IMR-90 (cell line): ENCODE results near the gene TEX2. TPM values are rescaled to one million over a fixed set of nuclear protein-coding genes. Genes with fewer than 3 reads are reported as not detected.

Source experiments
- ATAC-seq: fragments of 200-7000 bp; cut with Tn5 transposase; 2 replicates; pipeline ENCODE4 v1.9.1; 2020; ENCODE audit warnings: low read depth, mild to moderate bottlenecking, moderate library complexity
- BruUV-seq: library from RNA; stranded (reverse); fragments of 400-500 nt; replicated peaks from 2 replicates; lab custom pipeline; 2021; lab: Mats Ljungman, UMichigan
- CTCF ChIA-PET: fragments of 300-600 bp; formaldehyde crosslinking; extraction: SDS; loops from one replicate; lab custom pipeline; 2021; ENCODE audit warnings: antibody characterized with exemption; lab: Yijun Ruan, JAX
- POLR2A ChIA-PET: fragments of 300-600 bp; sonication (Branson Sonifier 250); formaldehyde crosslinking; loops from one replicate; lab custom pipeline; 2022; ENCODE audit warnings: antibody characterized with exemption; ENCODE audit not compliant: unreplicated experiment; lab: Charles Lee
- DNase-seq: peaks from one replicate; pipeline ENCODE4 v3.0.0; 2013
- H2AFZ ChIP-seq: replicated peaks from 2 replicates; pipeline ENCODE3; 2013; ENCODE audit warnings: low read length, mild to moderate bottlenecking; ENCODE audit not compliant: poor library complexity
- H2AK5ac ChIP-seq: 2 replicates; pipeline ENCODE4 v1.6.1; 2013; ENCODE audit warnings: low read depth, low read length, inconsistent platforms
- H2AK9ac ChIP-seq: replicated peaks from 2 replicates; pipeline ENCODE3; 2013; ENCODE audit warnings: mild to moderate bottlenecking, low read depth, low read length, moderate library complexity; ENCODE audit not compliant: poor library complexity
- H2BK120ac ChIP-seq: 2 replicates; pipeline ENCODE4 v1.6.1; 2013; ENCODE audit warnings: low read depth, low read length, inconsistent platforms
- H2BK15ac ChIP-seq: 3 replicates; pipeline ENCODE4 v1.6.1; 2013; ENCODE audit warnings: low read depth, low read length, inconsistent platforms
- H2BK20ac ChIP-seq: 2 replicates; pipeline ENCODE4 v1.6.1; 2013; ENCODE audit warnings: low read depth, mild to moderate bottlenecking, inconsistent platforms, low read length, moderate library complexity
- H2BK5ac ChIP-seq: 2 replicates; pipeline ENCODE4 v1.6.1; 2013; ENCODE audit warnings: mild to moderate bottlenecking, low read depth, low read length, inconsistent platforms; ENCODE audit not compliant: poor library complexity, severe bottlenecking
- H3K14ac ChIP-seq: replicated peaks from 2 replicates; pipeline ENCODE4 v1.6.1; 2013; ENCODE audit warnings: low read depth, low read length, inconsistent platforms
- H3K18ac ChIP-seq: 2 replicates; pipeline ENCODE4 v1.6.1; 2013; ENCODE audit warnings: low read depth, low read length, control low read depth
- H3K23ac ChIP-seq: 2 replicates; pipeline ENCODE4 v1.6.1; 2013; ENCODE audit warnings: low read depth, low read length, inconsistent platforms
- H3K27ac ChIP-seq: 2 replicates; pipeline ENCODE4 v1.5.1; 2013; ENCODE audit warnings: mild to moderate bottlenecking, control low read depth, low read length; ENCODE audit not compliant: insufficient read depth
- H3K27me3 ChIP-seq: 2 replicates; pipeline ENCODE4 v1.6.1; 2013; ENCODE audit warnings: low read length; ENCODE audit not compliant: control insufficient read depth, insufficient read depth
- H3K36me3 ChIP-seq: 2 replicates; pipeline ENCODE4 v1.6.1; 2013; ENCODE audit warnings: low read length, mixed read lengths; ENCODE audit not compliant: control insufficient read depth, insufficient read depth
- H3K4ac ChIP-seq: 2 replicates; pipeline ENCODE4 v1.6.1; 2013; ENCODE audit warnings: low read depth, low read length, inconsistent platforms
- H3K4me1 ChIP-seq: 2 replicates; pipeline ENCODE4 v1.6.1; 2013; ENCODE audit warnings: low read length, mixed read lengths; ENCODE audit not compliant: control insufficient read depth, insufficient read depth
- H3K4me2 ChIP-seq: 2 replicates; pipeline ENCODE4 v1.6.1; 2013; ENCODE audit warnings: low read depth, mild to moderate bottlenecking, control low read depth, low read length, moderate library complexity
- H3K4me3 ChIP-seq: 2 replicates; pipeline ENCODE4 v1.5.1; 2013; ENCODE audit warnings: low read depth, mild to moderate bottlenecking, control low read depth, low read length, moderate library complexity; ENCODE audit not compliant: insufficient read depth
- H3K56ac ChIP-seq: 2 replicates; pipeline ENCODE4 v1.6.1; 2013; ENCODE audit warnings: low read length, inconsistent platforms; ENCODE audit not compliant: insufficient read depth; ENCODE audit errors: extremely low read depth
- H3K79me1 ChIP-seq, 2 experiments: 2 replicates each; pipeline ENCODE4 v1.6.1; 2013; ENCODE audit warnings: low read length in 2 of 2, inconsistent platforms in 1 of 2, low read depth in 1 of 2
- H3K9ac ChIP-seq: 2 replicates; pipeline ENCODE4 v1.6.1; 2013; ENCODE audit warnings: low read depth, low read length, control low read depth
- H3K9me1 ChIP-seq: 2 replicates; pipeline ENCODE4 v1.6.1; 2013; ENCODE audit warnings: low read length, inconsistent platforms; ENCODE audit not compliant: insufficient read depth
- H3K9me3 ChIP-seq: 2 replicates; pipeline ENCODE4 v1.6.1; 2013; ENCODE audit warnings: low read length; ENCODE audit not compliant: control insufficient read depth, insufficient read depth
- H4K20me1 ChIP-seq: 2 replicates; pipeline ENCODE4 v1.6.1; 2013; ENCODE audit warnings: low read length, inconsistent platforms; ENCODE audit not compliant: insufficient read depth
- H4K5ac ChIP-seq: 2 replicates; pipeline ENCODE4 v1.6.1; 2013; ENCODE audit warnings: mild to moderate bottlenecking, low read depth, low read length, control low read depth
- H4K8ac ChIP-seq, 2 experiments: 2 replicates each; pipeline ENCODE4 v1.6.1; 2013; ENCODE audit warnings: low read depth in 2 of 2, low read length in 2 of 2, control low read depth in 1 of 2, inconsistent platforms in 1 of 2
- H4K91ac ChIP-seq: 2 replicates; pipeline ENCODE4 v1.6.1; 2013; ENCODE audit warnings: low read depth, low read length, inconsistent platforms; ENCODE audit not compliant: insufficient read depth
- BHLHE40 ChIP-seq: fragments of 150-350 bp; IDR thresholded peaks from 2 replicates; pipeline ENCODE4 v1.6.1; 2016; ENCODE audit warnings: mild to moderate bottlenecking, low read depth, low read length
- CHD1 ChIP-seq: IDR thresholded peaks from 2 replicates; pipeline ENCODE4 v1.6.1; 2012; ENCODE audit warnings: low read depth, low read length, improper control_type of control experiment
- FOS ChIP-seq: fragments of 150-350 bp; IDR thresholded peaks from 2 replicates; pipeline ENCODE4 v1.6.1; 2016; ENCODE audit warnings: low read depth, low read length
- MXI1 ChIP-seq: IDR thresholded peaks from 2 replicates; pipeline ENCODE4 v1.6.1; 2012; ENCODE audit warnings: low read depth, mild to moderate bottlenecking, low read length, moderate library complexity, borderline replicate concordance
- POLR2A ChIP-seq: IDR thresholded peaks from 2 replicates; pipeline ENCODE4 v1.6.1; 2012; ENCODE audit warnings: mild to moderate bottlenecking, low read depth, low read length
- SMC3 ChIP-seq: fragments of 150-350 bp; IDR thresholded peaks from 2 replicates; pipeline ENCODE4 v1.6.1; 2016; ENCODE audit warnings: low read depth, mild to moderate bottlenecking, antibody characterized with exemption, low read length, moderate library complexity
- WGBS, 2 experiments: methylation state at CpG; one replicate each; pipeline versions ENCODE4 v1.1.5 to v1.1.7; 2013; ENCODE audit warnings: missing lambda C conversion rate in 2 of 2; ENCODE audit not compliant: insufficient read length in 1 of 2; ENCODE audit errors: extremely low coverage in 2 of 2; 5-methylcytosine and 5-hydroxymethylcytosine counted together
- dilution Hi-C: fragments of 300-500 bp; cut with HindIII; formaldehyde crosslinking; loops from one replicate; pipeline ENCODE4 v1.14.3; 2018; ENCODE audit warnings: low sequenced_read_pairs; ENCODE audit not compliant: unreplicated experiment
- in situ Hi-C: fragments of 300-500 bp; cut with MboI; formaldehyde crosslinking; loops from 3 replicates; pipeline ENCODE4 v1.14.3; 2019; ENCODE audit warnings: low sequenced_read_pairs, inconsistent platforms, mixed read lengths
- intact Hi-C: fragments of 100-400 bp; cut with micrococcal nuclease; formaldehyde crosslinking; loops from 2 replicates; pipeline ENCODE4 v1.10.0; 2022
- polyA plus RNA-seq, 3 experiments: library from polyadenylated mRNA; depleted of rRNA; stranded (reverse); fragments of >200 nt; gene quantifications; 2 replicates each; pipeline ENCODE4 v1.2.3, GENCODE V29; 2012; ENCODE audit warnings: low replicate concordance in 1 of 3
- total RNA-seq: library from RNA; depleted of rRNA; stranded (reverse); fragments of >200 nt; gene quantifications from 2 replicates; pipeline ENCODE4 v1.2.3, GENCODE V29; 2012

The TEX2 gene
- total and polyA plus RNA-seq, 2 of the 4 experiments (the other 2 are of a cell fraction) = 18.2 to 21.9 TPM

DNA sequence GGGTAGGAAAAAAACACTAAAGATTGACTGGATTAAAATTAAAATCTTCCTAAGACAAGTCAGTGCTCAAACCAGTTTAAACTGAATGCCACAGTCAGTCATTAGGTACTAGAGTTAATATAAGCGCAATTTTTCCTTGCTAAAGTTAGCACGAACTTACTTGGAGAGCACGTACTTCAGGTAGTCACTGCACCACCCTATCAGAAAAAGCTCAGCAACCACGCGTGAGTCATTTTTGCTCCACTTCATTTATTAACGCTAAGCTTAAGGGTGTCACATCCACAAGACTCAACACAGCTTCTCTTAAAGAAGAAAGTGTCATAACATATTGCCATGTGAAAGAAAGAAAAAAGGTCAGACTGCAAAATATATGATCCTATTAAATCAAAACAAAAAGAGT is 53.1 kb downstream of the TEX2 start:
- ATAC-seq = no peak
- no peak overlapping the region for H3K27ac ChIP-seq
- H2BK20ac ChIP-seq = no peak overlapping the region
- H2BK120ac ChIP-seq = no peak overlapping the region
- H3K4me3 ChIP-seq = no peak overlapping the region
- no peak overlapping the region for H4K8ac ChIP-seq
- H3K9me1 ChIP-seq = peaks cover 14% of the 10 kb centered on the region
- H4K91ac ChIP-seq = no peak overlapping the region
- H3K18ac ChIP-seq = no peak overlapping the region
- no peaks in the 10 kb centered on the region for H3K9me3 ChIP-seq
- H3K9ac ChIP-seq = no peak overlapping the region
- no peak overlapping the region for H3K4ac ChIP-seq
- intact Hi-C loops (no loop called here), in situ Hi-C loops (no loop called here), dilution Hi-C loops (no loop called here)
- no peak overlapping the region for H4K5ac ChIP-seq
- DNase-seq = no peak
- H3K4me1 ChIP-seq = peaks cover 19% of the 10 kb centered on the region
- no peak overlapping the region for H3K14ac ChIP-seq
- no peak overlapping the region for H2AFZ ChIP-seq
- ChIA-PET POLR2A (interaction anchor here (0.6 to 0.9 kb wide), 2 partner anchors 36 to 59 kb away, joined by 4 to 9 read pairs; no protein-coding TSS in a partner anchor), CTCF (interaction anchor here (0.9 kb wide), 1 partner anchor 61 kb away, joined by 3 read pairs; no protein-coding TSS in a partner anchor)
- H2BK5ac ChIP-seq = no peak overlapping the region
- no peaks in the 10 kb centered on the region for H3K27me3 ChIP-seq
- H4K20me1 ChIP-seq = peaks cover 3% of the 10 kb centered on the region; the same call in 1 of the 2 replicates
- no peak overlapping the region for H3K23ac ChIP-seq
- peaks cover 8% of the 10 kb centered on the region; the same call in 1 of the 2 replicates for H3K36me3 ChIP-seq
- no TSS peak for BruUV-seq
- TF ChIP-seq CHD1 (no peak), SMC3 (no peak), FOS (no peak), BHLHE40 (no peak), MXI1 (no peak), POLR2A (no peak)
- H2AK5ac ChIP-seq = no peak overlapping the region
- H3K56ac ChIP-seq = no peak overlapping the region
- H3K79me1 ChIP-seq = peaks cover 18 to 44% of the 10 kb centered on the region in 2 experiments
- no peak overlapping the region for H3K4me2 ChIP-seq
- H2BK15ac ChIP-seq = no peak overlapping the region
- H2AK9ac ChIP-seq = no peak overlapping the region
- WGBS, 2 experiments = no CpG with 5 or more reads among the region's 6 CpGs
